IPS DF 6.9 (cell line): Measurements from ENCODE around the gene BOK.

Experiments
- DNase-seq: peaks from one replicate; pipeline ENCODE4 v3.0.0-alpha.2; 2013; ENCODE audit warnings: low read depth, low spot score
- H3K27ac ChIP-seq: one replicate; pipeline ENCODE4 v1.5.1; 2013; ENCODE audit warnings: low read length, control low read depth
- H3K27me3 ChIP-seq: 2 replicates; pipeline ENCODE4 v1.6.1; 2013; ENCODE audit warnings: mild to moderate bottlenecking, low read length; ENCODE audit not compliant: control insufficient read depth, insufficient read depth
- H3K36me3 ChIP-seq: 2 replicates; pipeline ENCODE4 v1.6.1; 2013; ENCODE audit warnings: low read length; ENCODE audit not compliant: control insufficient read depth, insufficient read depth
- H3K4me1 ChIP-seq: 2 replicates; pipeline ENCODE4 v1.6.1; 2013; ENCODE audit warnings: low read length; ENCODE audit not compliant: control insufficient read depth, insufficient read depth
- H3K4me3 ChIP-seq: 2 replicates; pipeline ENCODE4 v1.5.1; 2013; ENCODE audit warnings: mild to moderate bottlenecking, low read length
- H3K9me3 ChIP-seq: 2 replicates; pipeline ENCODE4 v1.6.1; 2013; ENCODE audit warnings: low read length, inconsistent platforms; ENCODE audit not compliant: control insufficient read depth, insufficient read depth
- WGBS: extraction: QIAGEN DNeasy Blood & Tissue Kit; methylation state at CpG from one replicate; pipeline ENCODE4 v1.1.7; 2013; ENCODE audit warnings: mixed read lengths, missing lambda C conversion rate; ENCODE audit not compliant: insufficient read length, insufficient coverage; 5-methylcytosine and 5-hydroxymethylcytosine counted together

Gene BOK

DNA sequence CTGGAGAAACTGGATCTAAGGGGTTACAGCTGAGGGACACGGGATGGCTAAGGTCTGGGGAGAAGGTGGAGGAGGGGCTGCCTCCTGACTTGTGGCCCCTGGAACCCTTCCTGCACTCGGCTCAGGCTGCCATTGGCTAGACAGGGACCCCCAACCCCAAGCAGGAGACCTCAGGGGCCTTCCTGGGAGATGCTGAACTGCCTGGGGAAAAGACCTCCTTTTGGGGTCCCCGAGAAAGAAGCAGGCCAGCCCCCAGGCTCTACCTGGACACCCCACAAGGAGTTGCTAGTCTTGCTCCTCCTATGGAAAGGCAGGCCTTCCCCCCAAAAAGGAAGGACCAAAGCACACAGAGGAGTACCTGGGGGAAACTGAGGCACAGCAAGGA lies 10.1 kb upstream of the BOK start:
- WGBS, result no CpG with 5 or more reads among the region's 3 CpGs
- no peak for DNase-seq
- H3K4me1 ChIP-seq, result peaks cover 5% of the 10 kb centered on the region
- no peaks in the 10 kb centered on the region for H3K9me3 ChIP-seq
- H3K4me3 ChIP-seq, result no peak overlapping the region
- H3K27me3 ChIP-seq, result no peaks in the 10 kb centered on the region
- H3K36me3 ChIP-seq, result no peaks in the 10 kb centered on the region; the same call in 1 of the 2 replicates
- H3K27ac ChIP-seq, result no peak overlapping the region

DNA sequence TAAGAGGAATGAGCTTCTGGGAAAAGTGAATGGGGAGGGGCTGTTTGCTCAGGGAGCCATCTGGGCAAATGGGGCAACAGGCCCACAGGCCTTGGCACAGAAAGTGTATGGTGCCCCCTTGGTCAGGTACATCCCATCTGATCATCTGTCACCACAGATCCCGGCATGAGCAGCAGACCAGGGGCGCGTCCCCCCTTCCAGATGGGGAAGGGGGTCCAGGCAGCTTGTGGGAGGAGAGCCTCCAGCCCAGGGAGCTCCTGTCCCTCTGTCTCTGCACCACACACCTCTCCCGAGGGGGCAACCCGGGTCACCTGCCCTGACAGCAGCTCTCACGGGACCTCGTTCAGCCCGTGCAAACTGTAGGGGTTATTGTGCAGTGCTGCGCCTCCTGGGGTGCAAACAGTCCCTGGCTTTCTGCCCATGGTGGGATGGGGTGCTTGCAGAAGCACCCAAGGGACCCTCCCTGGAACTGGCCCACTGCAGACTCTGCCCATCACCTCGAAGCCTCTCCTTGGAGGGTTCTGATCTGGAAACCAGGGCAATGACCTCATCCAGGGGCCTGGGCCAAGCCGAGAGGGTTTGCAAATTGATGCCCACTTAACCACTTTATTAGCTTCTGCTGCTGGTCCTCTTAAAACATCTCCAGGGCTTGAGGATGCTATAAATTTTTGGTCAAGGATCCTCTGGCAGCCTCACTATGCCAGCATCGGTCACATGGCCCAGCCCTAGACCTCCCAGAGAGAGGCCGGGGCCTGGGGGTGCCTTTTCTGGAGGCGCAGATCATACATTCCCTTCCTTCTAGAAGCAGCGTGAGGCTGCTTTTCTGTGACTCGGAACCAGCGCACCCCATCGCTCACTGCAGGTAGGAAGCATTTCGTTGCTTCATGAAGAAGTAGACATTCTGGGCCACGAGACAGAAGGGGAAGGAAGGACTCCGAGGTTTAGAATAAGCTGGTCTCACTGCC lies 7.6 kb upstream of the BOK start:
- no peak overlapping the region for H3K27ac ChIP-seq
- no peaks in the 10 kb centered on the region for H3K9me3 ChIP-seq
- peaks cover 5% of the 10 kb centered on the region for H3K4me1 ChIP-seq
- no peaks in the 10 kb centered on the region for H3K27me3 ChIP-seq
- WGBS, result no CpG with 5 or more reads among the region's 21 CpGs
- no peaks in the 10 kb centered on the region; the same call in 1 of the 2 replicates for H3K36me3 ChIP-seq
- H3K4me3 ChIP-seq, result no peak overlapping the region; the same call in 1 of the 2 replicates
- DNase-seq, result no peak

DNA sequence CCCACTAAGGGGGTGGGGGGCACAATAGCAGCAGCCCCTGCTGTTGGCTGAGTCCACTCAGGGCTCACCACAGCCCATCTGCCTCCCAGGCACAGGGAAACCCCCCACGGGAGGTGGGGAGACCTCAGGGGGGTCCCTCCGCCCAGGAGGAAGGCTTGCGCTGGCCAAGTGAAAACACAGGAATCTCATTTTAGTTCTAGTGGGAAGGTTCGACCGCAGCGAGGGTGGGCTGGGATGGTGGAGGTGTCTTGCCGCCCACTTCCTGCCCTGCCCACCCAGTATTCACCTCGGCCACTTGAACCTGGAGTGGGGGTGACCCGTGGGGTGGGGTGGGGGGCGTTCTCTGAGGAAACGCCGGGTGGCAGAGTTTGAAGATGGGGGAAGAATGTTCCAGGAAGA lies 6.9 kb upstream of the BOK start:
- H3K4me3 ChIP-seq, result no peak overlapping the region
- no CpG with 5 or more reads among the region's 12 CpGs for WGBS
- H3K36me3 ChIP-seq, result no peaks in the 10 kb centered on the region; the same call in 1 of the 2 replicates
- H3K4me1 ChIP-seq, result peaks cover 5% of the 10 kb centered on the region
- no peak for DNase-seq
- no peaks in the 10 kb centered on the region for H3K27me3 ChIP-seq
- no peak overlapping the region for H3K27ac ChIP-seq
- no peaks in the 10 kb centered on the region for H3K9me3 ChIP-seq

DNA sequence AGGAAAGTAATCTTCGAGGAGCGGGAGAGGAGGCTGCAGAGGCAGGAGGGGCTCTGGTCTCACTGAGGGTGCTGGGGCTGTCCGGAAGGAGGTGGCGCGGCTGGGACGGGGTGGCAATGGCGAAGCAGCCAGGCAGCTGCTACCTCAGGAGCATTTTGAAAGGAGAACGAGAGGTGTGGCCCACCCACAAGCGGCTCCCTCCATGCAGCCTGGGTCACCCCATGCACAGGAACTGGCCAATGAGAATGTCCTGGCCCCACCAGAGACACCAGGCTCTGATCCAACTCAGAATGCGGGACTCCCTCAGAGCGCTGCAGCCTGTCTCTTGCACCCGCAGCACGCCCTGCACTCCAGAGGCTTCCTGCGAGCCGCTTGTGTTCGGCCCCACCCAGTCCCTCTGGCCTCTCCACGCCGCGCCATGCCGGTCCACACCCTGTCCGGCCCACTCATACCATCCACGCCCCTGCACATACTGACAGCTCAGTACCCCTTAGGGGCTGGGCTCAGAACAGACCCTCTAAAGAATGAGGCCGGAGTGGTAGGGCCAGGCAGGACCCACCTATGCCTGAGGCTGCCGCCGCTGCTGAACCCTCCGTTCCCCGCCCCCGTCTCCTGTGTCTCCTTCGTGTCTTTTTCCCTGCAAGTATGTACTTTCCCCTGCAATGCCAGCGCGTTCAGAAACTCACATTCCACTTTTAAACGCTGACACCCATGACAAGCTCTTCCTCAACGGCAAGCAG lies 6.4 kb upstream of the BOK start:
- no peaks in the 10 kb centered on the region for H3K9me3 ChIP-seq
- WGBS, result no CpG with 5 or more reads among the region's 33 CpGs

DNA sequence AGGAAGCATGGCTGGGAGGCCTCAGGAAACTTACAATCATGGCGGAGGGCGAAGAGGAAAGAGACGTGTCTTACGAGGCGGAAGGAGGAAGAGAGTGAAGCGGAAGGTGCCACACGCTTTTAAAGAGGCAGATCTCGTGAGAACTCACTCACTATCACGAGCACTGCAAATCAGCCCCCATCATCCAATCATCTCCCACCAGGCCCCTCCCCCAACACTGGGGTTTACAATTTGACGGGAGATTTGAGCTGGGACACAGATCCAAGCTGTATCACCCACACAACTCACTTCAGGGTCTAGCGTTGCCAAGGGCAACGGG lies 5.1 kb upstream of the BOK start:
- H3K9me3 ChIP-seq, result no peaks in the 10 kb centered on the region
- H3K27ac ChIP-seq, result no peak overlapping the region
- no CpG with 5 or more reads among the region's 12 CpGs for WGBS
- H3K4me3 ChIP-seq, result no peak overlapping the region
- peaks cover 2% of the 10 kb centered on the region; the same call in 1 of the 2 replicates for H3K4me1 ChIP-seq
- H3K36me3 ChIP-seq, result no peaks in the 10 kb centered on the region; the same call in 1 of the 2 replicates
- H3K27me3 ChIP-seq, result no peaks in the 10 kb centered on the region
- DNase-seq, result no peak

More for the DNA sequence above, 6.4 kb upstream of the BOK start:
- Histone ChIP-seq H3K4me1 (peaks cover 3% of the 10 kb centered on the region; the same call in 1 of the 2 replicates), H3K36me3 (no peaks in the 10 kb centered on the region; the same call in 1 of the 2 replicates), H3K4me3 (no peak overlapping the region), H3K27ac (no peak overlapping the region), H3K27me3 (no peaks in the 10 kb centered on the region)
- DNase-seq, result no peak

DNA sequence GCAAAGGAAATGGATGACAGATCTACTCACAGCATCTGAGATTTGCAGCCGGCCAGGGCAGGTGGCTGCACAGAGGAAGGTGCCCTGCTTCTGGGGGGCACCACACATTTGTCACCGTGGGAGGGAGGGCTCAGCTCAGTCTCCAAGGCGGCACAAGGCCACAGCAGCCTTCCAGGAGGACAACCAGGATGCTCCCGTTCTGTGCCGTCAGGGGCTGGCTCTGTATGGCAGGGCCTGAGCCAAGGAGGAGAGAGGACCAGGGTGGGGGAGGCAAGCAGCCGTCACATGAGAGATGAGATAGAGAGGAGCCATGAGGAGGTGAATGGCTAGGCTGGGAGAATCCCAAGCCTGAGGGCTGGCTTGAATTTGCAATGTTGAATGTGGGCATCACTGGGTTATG lies 4.6 kb upstream of the BOK start:
- no peaks in the 10 kb centered on the region for H3K27me3 ChIP-seq
- no peak overlapping the region for H3K27ac ChIP-seq
- H3K4me1 ChIP-seq, result peaks cover 2% of the 10 kb centered on the region; the same call in 1 of the 2 replicates
- H3K9me3 ChIP-seq, result no peaks in the 10 kb centered on the region
- no peak for DNase-seq
- no peaks in the 10 kb centered on the region; the same call in 1 of the 2 replicates for H3K36me3 ChIP-seq
- no peak overlapping the region for H3K4me3 ChIP-seq
- no CpG with 5 or more reads among the region's 6 CpGs for whole genome bisulfite sequencing

DNA sequence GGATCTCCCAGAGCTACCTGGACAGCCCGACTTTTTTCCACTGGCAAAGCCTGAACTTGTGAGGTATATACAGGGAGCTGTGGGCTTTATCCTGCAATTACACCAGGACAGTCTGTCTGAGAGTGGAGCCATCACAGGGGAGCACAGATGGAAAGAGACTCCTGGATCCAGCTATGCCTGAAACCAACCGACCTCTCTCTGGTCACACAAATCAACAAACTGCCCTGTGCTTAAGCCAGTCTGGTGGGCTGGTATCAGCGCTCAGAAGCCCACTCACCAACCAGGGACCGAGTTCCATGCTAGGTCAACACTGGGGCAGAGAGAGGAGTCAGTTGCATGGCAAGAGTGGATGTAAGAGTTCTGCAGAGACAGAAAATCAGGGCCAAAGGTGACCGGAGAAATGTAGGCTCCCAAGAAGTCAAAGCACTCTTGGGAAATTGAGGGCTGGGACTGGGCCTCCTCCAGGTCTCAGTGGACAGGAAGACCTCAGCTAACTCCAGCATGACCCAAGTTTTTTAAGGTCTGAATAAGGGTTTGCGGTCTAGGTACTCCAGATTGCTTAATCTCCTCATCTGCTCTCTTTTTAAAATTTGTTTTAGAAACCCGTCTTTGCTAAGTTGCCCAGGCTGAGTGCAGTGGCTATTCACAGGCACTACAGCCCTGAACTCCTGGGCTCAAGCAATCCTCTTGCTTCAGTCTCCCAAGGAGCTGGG lies 3.8 kb upstream of the BOK start:
- no peaks in the 10 kb centered on the region for H3K9me3 ChIP-seq
- no peak overlapping the region for H3K4me3 ChIP-seq
- H3K27me3 ChIP-seq, result no peaks in the 10 kb centered on the region
- H3K36me3 ChIP-seq, result no peaks in the 10 kb centered on the region; the same call in 1 of the 2 replicates
- no peak overlapping the region for H3K27ac ChIP-seq
- H3K4me1 ChIP-seq, result peaks cover 2% of the 10 kb centered on the region; the same call in 1 of the 2 replicates
- WGBS, result no CpG with 5 or more reads among the region's 7 CpGs
- DNase-seq, result no peak

DNA sequence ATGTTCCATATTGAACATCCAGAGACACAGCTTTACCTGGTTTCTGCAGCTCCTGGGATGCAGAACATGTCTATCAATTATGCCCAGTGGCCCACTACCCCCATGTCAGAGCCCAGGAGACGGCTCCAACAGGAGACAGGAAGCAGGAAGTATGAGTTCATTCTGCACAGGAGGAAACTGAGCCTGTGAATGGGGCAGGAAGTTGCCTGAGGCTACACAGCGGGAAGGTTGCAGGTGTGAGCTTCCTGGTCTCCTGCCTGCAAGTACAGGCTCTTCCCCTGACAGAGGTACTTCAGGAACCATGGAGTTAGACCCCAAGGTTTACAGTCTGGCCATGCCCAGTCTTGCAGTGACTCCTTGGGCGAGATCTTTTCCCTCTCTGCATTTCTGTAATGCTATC lies 2.8 kb upstream of the BOK start:
- H3K27me3 ChIP-seq, result no peaks in the 10 kb centered on the region
- no peak for DNase-seq
- no peaks in the 10 kb centered on the region; the same call in 1 of the 2 replicates for H3K36me3 ChIP-seq
- WGBS, result no CpG with 5 or more reads among the region's 3 CpGs
- no peaks in the 10 kb centered on the region for H3K9me3 ChIP-seq
- H3K4me1 ChIP-seq, result peaks cover 2% of the 10 kb centered on the region
- no peak overlapping the region for H3K4me3 ChIP-seq
- no peak overlapping the region for H3K27ac ChIP-seq

DNA sequence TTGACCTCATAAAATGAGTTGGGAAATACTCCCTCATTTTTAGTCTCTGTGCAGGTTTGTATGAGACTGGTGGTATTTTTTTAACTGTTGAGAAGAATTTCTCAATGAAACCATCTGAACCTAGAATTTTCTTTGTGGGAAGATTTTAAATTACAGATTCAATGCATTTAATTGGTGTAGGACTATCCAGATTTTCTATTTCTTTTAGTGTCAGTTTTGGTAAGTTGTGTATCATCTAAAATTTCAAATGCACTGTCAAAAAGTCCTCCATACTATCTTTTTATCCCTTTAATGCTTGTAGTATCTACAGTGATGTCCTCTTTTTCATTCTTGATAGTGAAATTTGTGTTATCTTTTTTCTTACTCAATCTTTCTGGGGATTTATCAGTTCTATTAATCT lies 1.8 kb upstream of the BOK start:
- Histone ChIP-seq H3K4me3 (no peak overlapping the region), H3K27me3 (no peaks in the 10 kb centered on the region), H3K36me3 (no peaks in the 10 kb centered on the region; the same call in 1 of the 2 replicates), H3K4me1 (peaks cover 2% of the 10 kb centered on the region), H3K9me3 (no peaks in the 10 kb centered on the region), H3K27ac (no peak overlapping the region)
- DNase-seq, result no peak
